Dermis blood vessel endothelial cell (primary cell): Measurements from ENCODE around the gene RASL11A. TPM values are rescaled to one million over a fixed set of nuclear protein-coding genes. Genes with fewer than 3 reads are reported as not detected.
"Not testable (repeated sequence)": the region's sequence is repeated elsewhere in the genome, so short reads cannot be mapped to it uniquely, and the experiment has no call there.

Source experiments
- DNase-seq: peaks from one replicate; pipeline ENCODE4 v3.0.0; 2010
- total RNA-seq: library from RNA; depleted of rRNA; stranded (reverse); fragments of >200 nt; gene quantifications from 2 replicates; pipeline ENCODE4 v1.2.3, GENCODE V29; 2014

Gene RASL11A
- total RNA-seq, 1 donor from 2014 or later, result 3.1 TPM

DNA sequence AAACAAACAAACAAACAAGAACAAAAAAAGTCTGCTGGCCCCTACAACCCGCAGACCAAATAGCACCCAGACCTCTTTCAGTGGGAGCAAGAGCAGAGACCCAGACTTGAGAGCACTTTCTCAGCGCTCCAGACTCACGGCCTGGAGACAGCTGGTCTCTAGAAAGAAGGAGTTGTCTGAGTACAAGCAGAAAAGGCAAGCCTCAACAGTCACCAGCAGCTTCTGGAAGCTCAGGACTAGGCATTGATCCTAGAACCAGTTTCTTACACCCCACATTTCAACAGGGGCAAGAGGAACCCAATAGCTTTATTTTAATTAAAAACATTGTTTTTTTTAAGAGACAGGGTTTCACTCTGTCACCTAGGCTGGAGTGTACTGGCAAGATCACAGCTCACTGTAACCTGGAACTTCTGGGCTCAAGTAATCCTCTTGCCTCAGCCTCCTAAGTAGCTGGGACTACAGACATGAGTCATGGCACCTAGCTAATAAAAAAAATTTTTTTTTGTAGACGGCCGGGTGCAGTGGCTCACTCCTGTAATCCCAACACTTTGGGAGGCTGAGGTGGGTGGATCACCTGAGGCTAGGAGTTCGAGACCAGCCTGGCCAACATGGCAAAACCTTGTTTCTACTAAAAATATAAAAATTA, 30.4 kb downstream of the RASL11A start:
- DNase-seq, result no peak

DNA sequence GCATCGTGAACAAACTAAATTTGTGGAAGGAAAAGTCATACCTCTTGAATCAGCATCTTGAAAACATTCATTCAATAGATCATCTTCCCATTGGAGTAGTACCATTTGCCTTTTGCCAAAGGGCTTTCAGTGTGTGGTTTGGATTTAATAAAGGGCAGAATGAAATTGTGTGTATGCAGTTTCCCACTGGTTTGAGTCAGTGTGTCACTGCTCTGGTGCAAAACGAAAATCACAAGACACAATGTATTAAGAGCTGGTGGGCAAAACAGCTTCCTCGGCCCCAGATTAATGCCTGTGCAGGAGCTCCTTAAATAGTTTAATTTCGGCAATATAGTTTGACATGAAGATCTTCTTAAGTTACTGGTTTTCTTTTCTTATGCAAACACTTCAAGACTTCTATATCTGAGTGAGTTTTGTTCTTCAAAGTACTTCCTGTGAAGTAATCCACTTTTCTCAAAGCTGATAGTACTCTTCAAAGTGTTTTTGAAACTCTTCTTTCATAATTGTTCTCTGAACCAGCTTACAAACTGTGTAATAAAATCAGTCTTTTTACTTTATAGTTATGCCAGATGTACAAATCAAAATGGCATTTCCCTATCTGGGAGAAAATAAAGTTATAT, 32.1 kb downstream of the RASL11A start:
- DNase-seq, result no peak

GRCh38 chr13:27304099-27304498, 33.5 kb downstream of the RASL11A start:
- no peak for DNase-seq

GRCh38 chr13:27304611-27305010, 34.0 kb downstream of the RASL11A start:
- DNase-seq, result no peak

GRCh38 chr13:27306364-27306763, 35.7 kb downstream of the RASL11A start:
- no peak for DNase-seq

DNA sequence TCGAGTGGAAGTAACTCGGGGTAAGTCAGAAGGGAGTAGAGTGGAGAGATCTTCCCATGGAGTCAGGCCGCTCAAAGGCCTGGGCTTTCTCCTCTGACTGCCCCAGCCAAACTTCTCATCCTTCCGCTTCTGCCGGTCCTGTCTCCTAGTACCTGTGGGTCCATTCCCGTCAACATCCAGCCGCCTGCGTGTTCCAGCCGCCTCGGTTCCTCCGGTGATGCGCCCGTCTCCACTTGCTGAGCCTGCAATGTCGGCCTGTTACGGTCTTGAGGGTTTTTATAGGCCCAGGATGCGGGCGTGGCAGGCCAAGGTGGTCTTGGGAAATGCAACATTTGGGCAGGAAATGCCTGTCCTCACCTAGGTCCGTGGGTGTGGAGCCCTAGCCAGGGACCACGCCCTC, 38.3 kb downstream of the RASL11A start:
- DNase-seq, result no peak

- DNase-seq, result no peak
Observed at GRCh38 chr13:27309401-27309958, 38.9 kb downstream of the RASL11A start.

DNA sequence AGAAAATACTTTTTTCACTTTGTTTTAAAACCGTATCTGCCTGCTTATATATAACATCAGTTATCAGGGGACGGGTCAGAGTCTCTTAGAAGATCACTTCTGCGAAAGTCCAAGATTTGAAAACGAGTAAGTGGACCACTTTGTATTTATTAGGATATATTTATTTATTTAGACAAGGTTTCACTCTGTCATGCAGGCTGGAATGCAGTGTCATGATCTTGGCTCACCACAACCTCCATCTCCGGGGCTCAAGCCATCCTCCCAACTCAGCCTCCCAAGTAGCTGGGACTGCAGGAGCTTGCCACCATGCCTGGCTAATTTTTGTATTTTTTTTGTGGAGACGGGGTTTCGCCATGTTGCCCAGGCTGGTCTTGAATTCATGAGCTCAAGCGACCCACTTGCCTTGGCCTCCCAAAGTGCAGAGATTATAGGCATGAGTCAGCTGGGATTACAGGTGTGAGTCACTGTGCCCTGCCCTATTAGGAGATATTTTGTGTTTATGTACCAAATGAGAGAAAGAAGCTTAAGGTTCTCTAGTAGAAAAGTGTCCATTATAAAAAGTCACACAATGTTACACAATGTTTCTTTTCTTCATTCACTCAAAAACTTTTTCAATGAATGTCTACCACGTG, 39.5 kb downstream of the RASL11A start:
- no peak for DNase-seq

- no peak for DNase-seq
Observed at GRCh38 chr13:27310946-27311345, 40.3 kb downstream of the RASL11A start.

DNA sequence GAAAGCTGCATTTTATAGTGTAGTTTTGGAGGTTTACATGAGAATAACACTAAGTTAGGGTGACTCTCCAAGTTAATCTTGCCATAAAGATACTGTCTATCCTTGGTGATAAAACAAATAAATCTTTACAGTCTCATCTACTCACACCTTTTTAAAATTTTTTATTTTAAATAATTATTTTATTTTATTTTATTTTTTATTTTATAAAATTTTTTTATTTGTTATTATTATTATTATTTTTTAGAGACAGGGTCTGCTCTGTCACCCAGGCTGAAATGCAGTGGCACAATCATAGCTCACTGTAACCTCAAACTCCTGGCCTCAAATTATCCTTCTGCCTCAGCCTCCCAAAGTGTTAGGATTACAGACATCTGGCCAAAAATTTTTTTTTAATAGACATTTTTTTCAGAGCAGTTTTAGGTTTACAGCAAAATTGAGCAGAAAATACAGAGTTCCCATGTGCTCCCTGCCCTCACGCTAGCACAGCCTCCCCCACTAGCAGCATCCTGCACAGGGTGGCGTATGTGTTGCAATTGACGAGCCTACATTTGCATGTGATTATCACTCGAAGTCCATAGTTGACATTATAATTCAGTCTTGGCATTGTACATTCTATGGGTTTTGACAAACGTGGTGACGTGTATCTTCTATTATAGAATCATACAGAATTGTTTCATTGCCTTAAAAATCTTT, 41.0 kb downstream of the RASL11A start:
- no peak for DNase-seq

DNA sequence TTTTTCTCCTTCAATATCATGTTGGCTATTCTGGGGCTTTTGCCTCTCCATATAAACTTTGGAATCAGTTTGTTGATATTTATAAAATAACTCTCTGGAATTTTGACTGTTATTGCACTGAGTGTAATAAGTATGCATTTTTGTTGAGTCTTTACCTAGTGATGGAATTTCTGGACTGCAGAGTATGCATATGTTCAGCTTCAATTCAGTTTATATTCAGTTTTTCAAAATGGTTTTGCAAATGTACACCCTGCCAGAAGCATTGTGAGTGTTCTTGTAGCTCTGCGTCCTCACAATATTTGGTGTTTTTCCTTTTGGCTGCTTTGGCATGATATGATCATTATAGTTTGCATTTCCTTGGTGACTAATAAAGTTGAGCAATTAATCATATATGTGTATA, 43.1 kb downstream of the RASL11A start:
- no peak for DNase-seq

GRCh38 chr13:27319404-27319803, 48.8 kb downstream of the RASL11A start:
- DNase-seq, result no peak

GRCh38 chr13:27321468-27322431, 51.1 kb downstream of the RASL11A start:
- no peak for DNase-seq

DNA sequence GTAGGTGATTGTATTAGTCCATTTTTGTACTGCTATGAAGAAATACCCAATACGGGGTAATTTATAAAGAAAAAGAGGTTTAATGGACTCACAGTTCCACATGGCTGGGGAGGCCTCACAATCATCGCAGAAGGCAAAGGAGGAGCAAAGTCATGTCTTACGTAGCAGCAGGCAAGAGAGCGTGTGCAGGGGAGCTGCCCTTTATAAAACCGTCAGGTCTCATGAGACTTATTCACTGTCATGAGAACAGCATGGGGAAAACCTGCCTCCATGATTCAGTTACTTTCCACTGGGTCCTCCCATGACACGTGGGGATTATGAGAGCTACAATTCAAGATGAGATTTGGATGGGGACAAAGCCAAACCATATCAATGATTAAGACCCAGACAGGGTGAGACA, 51.8 kb downstream of the RASL11A start:
- DNase-seq, result not testable (repeated sequence)

Other genes starting within 250 kb of the RASL11A start
- gene USP12, start 99.0 kb upstream of the RASL11A start, total RNA-seq, result 32.3 and 39.7 TPM in 2 replicates
- gene RPL21, start 19.3 kb upstream of the RASL11A start, total RNA-seq, result 435 and 648 TPM in 2 replicates
- 110 and 146 TPM in 2 replicates for gene GTF3A, start 153.8 kb downstream of the RASL11A start, total RNA-seq
- gene MTIF3, start 179.7 kb downstream of the RASL11A start, total RNA-seq, result 55.0 and 70.1 TPM in 2 replicates